ENCODE measurements around the gene PLPPR1.
"Not testable (repeated sequence)": the region's sequence is repeated elsewhere in the genome, so short reads cannot be mapped to it uniquely, and the experiment has no call there.

Gene PLPPR1

DNA sequence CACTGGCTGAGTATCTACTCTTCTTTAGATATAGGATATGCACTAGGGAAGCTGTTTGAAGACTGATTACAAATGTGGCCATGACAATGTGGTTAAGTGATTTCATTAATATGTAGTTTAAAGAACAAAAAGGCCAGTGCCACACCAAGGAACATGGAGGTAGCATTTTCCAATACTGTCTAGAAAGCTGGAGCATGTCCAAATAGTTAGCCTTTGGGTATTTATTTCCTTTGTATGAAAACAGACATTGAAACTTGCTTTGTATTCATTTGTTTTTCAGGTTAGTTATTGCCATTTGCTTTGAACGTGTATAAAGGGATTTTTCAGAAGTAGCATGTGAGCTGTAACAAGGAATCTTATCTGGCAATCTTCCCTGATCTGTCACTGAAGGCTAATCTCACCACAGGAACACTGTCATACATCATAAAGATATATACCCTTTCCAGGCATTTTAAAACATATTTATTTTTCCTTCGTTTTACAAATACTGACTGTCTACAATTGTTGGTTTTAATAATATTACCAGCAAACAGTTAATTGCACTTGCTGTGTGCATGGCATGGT lies 93.4 kb downstream of the PLPPR1 start:
- no peak for DNase-seq (ENCODE audit: low read depth in 3 of 3, low spot score in 1 of 3)

DNA sequence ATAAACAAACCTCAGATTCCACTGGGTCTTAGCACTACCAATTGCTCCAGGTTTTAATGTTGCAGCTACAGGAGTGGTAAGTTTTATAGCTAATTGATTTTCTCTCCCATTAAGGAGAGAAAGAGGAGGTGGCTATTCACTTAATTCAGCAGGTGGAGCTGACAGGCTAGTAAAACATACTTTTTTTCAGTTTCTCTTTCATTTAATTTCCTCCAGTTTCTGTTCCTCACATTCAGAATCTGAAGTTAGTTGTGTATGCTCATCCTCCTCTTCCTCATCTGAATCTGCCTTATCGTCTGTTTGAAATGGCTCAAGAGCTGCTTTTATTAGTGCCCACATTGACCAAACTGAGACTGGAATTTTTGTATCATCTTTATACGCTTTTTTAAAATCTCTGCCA lies 98.0 kb downstream of the PLPPR1 start:
- DNase-seq (ENCODE audit: low read depth in 3 of 3, low spot score in 1 of 3) = no peak

DNA sequence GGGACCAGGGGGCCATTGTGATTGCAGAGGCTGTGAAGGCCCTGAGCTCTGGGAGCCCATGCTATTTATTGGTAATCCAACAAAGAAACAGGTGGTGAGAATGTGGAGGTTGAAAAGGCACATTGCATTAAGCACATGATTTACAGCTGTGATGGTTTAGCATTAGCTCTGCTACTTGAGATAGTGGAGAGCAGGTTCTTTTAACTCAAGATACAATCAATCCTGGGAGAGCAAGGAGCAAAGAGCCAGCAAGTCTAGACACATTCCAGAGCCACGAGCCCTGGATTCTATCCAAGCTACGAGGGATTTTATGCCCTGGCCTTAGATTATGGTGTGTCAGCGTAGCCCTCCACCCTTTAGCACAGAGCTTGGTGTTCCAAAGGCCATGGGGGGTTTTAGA lies 98.8 kb downstream of the PLPPR1 start:
- DNase-seq (ENCODE audit: low read depth in 3 of 3, low spot score in 1 of 3) = not testable (repeated sequence)

GRCh38 chr9:101128623-101129022 lies 100.1 kb downstream of the PLPPR1 start:
- DNase-seq (ENCODE audit: low read depth in 3 of 3, low spot score in 1 of 3) = no peak

DNA sequence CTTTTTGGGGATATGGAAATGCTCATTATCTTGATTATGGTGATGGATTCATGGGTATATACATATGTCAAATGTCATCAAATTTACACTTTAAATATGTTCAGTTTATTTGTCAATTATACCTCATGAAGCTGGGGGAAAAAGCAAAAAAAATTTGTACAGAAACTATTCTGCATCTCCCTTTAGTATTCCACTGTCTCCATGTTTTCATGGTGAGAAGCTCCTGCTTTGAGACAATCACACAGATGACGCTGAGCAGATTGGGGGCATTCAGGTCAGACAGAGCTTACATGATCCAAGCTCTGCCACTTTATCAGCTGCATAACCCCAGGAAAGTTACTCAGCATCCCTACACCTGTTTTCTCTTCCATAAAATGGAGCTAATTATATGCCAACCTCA lies 101.5 kb downstream of the PLPPR1 start:
- no peak for DNase-seq (ENCODE audit: low read depth in 3 of 3, low spot score in 1 of 3)

DNA sequence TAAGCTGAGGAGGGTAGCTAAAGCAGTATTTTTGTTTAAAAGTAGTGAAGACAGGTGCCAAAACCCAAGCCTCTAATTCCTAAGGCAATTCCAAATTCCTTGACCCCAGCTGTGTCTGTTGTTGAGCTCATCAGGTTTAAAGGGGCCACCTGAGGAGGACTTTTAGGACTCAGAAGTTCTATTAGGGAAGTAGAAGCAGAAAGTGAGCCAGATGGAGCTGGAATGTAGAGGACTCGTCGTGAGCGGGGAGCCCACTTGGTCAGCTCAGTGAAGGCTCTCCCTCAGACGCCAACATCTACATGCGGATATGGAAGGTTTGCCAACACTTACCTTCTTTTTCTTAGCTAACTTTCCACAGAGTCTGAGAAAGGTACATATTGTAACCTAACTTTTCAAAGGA lies 102.8 kb downstream of the PLPPR1 start:
- DNase-seq (ENCODE audit: low read depth in 3 of 3, low spot score in 1 of 3) = no peak

GRCh38 chr9:101132801-101133200 lies 104.3 kb downstream of the PLPPR1 start:
- no peak for DNase-seq (ENCODE audit: low read depth in 3 of 3, low spot score in 1 of 3)

GRCh38 chr9:101138509-101138908 lies 110.0 kb downstream of the PLPPR1 start:
- no peak for DNase-seq (ENCODE audit: low read depth in 3 of 3, low spot score in 1 of 3)

- no peak for DNase-seq (ENCODE audit: low read depth in 3 of 3, low spot score in 1 of 3)
Observed at GRCh38 chr9:101139082-101139481, 110.6 kb downstream of the PLPPR1 start.

DNA sequence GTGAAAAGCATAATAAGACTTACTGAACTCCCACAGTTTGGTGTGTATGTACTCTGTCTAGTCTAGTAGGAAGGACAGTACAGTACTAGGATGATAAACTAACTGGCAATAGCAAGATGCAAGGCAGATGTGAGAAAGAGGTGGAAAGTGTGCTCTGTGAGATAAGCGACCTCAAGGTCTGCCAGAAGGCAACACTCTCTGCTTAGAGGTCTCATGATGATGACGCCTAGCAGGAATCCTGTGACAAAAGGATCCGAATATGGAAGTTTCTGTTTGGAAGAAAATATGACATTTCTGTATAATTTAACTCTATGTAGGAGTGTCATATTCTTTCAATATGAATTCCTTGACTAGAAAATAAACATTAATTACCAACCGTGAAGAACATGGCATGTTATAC lies 112.2 kb downstream of the PLPPR1 start:
- DNase-seq (ENCODE audit: low read depth in 3 of 3, low spot score in 1 of 3) = no peak

GRCh38 chr9:101146508-101146907 lies 118.0 kb downstream of the PLPPR1 start:
- DNase-seq (ENCODE audit: low read depth in 3 of 3, low spot score in 1 of 3) = no peak

- DNase-seq (ENCODE audit: low read depth in 3 of 3, low spot score in 1 of 3) = no peak
Observed at GRCh38 chr9:101148344-101148743, 119.8 kb downstream of the PLPPR1 start.

GRCh38 chr9:101158361-101158760 lies 129.8 kb downstream of the PLPPR1 start:
- no peak for DNase-seq (ENCODE audit: low read depth in 3 of 3, low spot score in 1 of 3)

DNA sequence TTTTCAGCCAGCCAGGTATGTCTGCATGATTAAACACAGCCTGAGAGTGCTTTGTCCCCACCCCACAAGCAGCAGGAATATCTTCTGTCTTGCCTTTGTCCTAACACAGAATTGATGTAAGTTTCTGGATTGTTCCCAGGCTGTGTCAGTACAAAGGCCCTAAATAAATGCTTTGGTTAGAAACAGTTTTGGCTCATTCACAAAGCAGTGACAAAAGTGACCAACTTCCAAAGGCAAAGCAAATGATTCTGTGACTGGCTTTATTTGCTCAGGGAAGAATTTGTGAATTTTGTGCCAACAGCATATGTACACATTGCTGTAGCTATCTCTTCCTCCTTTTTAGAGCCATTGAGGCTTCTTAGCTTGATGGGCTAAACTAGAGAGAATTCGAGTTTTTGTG lies 133.7 kb downstream of the PLPPR1 start:
- no peak for DNase-seq (ENCODE audit: low read depth in 3 of 3, low spot score in 1 of 3)

- DNase-seq (ENCODE audit: low read depth in 3 of 3, low spot score in 1 of 3) = no peak
Observed at GRCh38 chr9:101165131-101165530, 136.6 kb downstream of the PLPPR1 start.

DNA sequence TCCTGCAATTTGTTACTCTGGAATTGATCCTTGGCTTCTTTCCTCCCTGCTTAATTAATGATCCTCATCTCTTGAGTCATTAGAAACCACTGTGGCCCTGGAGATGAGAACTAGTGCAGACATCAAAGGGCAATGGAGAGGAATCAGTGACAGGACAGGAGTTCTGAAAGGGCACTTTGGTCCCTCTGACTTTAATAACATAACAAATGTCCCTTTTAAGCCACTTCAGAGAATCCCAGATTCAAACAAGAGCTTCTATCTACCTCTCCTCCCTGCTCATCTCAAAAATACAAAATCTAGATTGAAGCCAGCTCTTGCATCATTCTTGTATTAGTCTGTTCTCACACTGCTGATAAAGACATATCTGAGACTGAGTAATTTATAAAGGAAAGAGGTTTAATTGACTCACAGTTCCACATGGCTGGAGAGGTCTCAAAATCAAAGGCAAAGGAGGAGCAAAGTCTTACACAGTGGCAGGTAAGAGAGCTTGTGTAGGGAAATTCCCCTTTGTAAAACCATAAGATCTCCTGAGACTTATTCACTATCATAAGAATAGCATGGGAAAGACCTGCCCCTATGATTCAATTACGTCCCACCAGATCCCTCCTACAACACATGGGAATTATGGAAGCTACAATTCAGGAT lies 139.1 kb downstream of the PLPPR1 start:
- no peak for DNase-seq (ENCODE audit: low read depth in 3 of 3, low spot score in 1 of 3)

DNA sequence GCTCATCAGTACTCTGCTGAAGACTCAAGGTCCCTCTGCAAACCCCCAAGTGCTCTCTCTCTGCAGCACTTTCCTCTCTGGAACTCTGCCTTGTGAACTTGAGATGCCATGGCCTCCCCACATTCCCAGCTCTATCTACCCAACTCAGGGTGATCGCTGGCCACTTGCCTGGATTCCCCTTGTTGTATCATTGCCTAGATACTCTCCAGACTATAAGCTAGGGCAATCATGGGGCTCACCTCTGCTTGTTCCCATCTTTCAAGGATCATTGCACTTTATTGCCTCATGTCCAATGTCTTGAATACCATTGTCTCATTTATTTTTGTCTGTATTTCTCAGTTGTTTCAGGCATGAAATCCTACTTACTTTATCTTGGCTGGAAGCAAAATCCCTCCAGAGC lies 144.1 kb downstream of the PLPPR1 start:
- no peak for DNase-seq (ENCODE audit: low read depth in 3 of 3, low spot score in 1 of 3)

- DNase-seq (ENCODE audit: low read depth in 3 of 3, low spot score in 1 of 3) = no peak
Observed at GRCh38 chr9:101173907-101174306, 145.4 kb downstream of the PLPPR1 start.

- no peak for DNase-seq (ENCODE audit: low read depth in 3 of 3, low spot score in 1 of 3)
Observed at GRCh38 chr9:101176384-101176783, 147.9 kb downstream of the PLPPR1 start.

- no peak for DNase-seq (ENCODE audit: low read depth in 3 of 3, low spot score in 1 of 3)
Observed at GRCh38 chr9:101184813-101185278, 156.3 kb downstream of the PLPPR1 start.

- no peak for DNase-seq (ENCODE audit: low read depth in 3 of 3, low spot score in 1 of 3)
Observed at GRCh38 chr9:101191723-101192122, 163.2 kb downstream of the PLPPR1 start.

DNA sequence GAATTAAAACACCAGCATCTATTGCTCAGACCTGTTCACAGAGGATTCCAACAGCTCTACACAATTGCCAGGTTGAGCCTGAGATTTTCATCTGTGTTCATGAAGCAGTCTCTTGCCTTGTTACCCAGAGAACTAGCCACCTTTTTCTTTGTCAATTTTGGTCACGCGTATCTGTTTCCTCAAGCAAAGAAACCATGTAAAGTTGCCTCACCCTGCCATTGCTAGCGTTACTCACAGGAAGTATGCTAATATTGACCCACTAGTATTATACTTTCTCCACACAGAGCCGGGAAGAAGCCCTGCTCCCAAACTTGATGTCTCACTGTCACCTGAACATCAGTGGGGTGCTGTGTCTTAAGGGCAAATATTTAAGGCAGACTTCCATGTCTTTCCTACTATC lies 168.5 kb downstream of the PLPPR1 start:
- DNase-seq (ENCODE audit: low read depth in 3 of 3, low spot score in 1 of 3) = no peak

DNA sequence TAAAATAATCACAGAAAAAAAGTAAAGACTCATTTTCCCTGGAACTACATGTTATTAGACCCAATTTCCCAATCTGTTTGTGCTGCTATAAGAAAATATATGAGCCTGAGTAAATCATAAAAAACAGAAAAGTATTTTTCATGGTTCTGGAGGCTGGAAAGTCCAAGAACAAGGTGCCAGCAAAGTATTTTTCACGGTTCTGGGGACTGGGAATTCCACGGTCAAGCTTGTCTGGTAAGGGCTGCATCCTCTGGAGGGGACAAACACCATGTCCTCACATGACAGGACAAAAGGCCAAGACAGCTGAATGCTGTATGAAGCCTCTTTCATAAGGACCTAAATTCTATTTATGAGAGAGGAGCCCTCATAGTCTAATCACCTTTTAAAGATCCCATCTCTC lies 172.3 kb downstream of the PLPPR1 start:
- no peak for DNase-seq (ENCODE audit: low read depth in 3 of 3, low spot score in 1 of 3)

Measured in stimulated activated CD4-positive, alpha-beta T cell treated with anti-CD3 and anti-CD28 coated beads, TNF-alpha, amount 100 ng/mL, for 1 hour (primary cell).